HCT116 (cell line): ENCODE measurements around the gene RPL41.

ENCODE experiments used
- CEBPB ChIP-seq: IDR thresholded peaks from 2 replicates; pipeline ENCODE4 v1.6.1; 2012; ENCODE audit warnings: low read depth
- EZH2 ChIP-seq: fragments of 200-600 bp; sonication (generic); IDR thresholded peaks from 2 replicates; pipeline ENCODE4 v1.6.1; 2017; ENCODE audit warnings: antibody characterized with exemption, mixed run types
- FOSL1 ChIP-seq: IDR thresholded peaks from 2 replicates; pipeline ENCODE4 v1.6.1; 2012; ENCODE audit warnings: low read depth
- POLR2A ChIP-seq: IDR thresholded peaks from 2 replicates; pipeline ENCODE4 v1.7.0; 2011; ENCODE audit warnings: borderline replicate concordance; ENCODE audit not compliant: insufficient read depth, insufficient read length; ENCODE audit errors: extremely low read depth
- POLR2AphosphoS5 ChIP-seq: IDR thresholded peaks from 2 replicates; pipeline ENCODE4 v1.6.1; 2011; ENCODE audit warnings: mild to moderate bottlenecking, low read depth, low read length, moderate library complexity
- RAD21 ChIP-seq: IDR thresholded peaks from 2 replicates; pipeline ENCODE4 v1.6.1; 2012; ENCODE audit warnings: low read depth, mild to moderate bottlenecking
- SRF ChIP-seq: IDR thresholded peaks from 2 replicates; pipeline ENCODE4 v1.6.1; 2012; ENCODE audit warnings: low read depth
- TCF7L2 ChIP-seq: IDR thresholded peaks from 2 replicates; pipeline ENCODE4 v1.7.0; 2011; ENCODE audit warnings: borderline replicate concordance, inconsistent platforms; ENCODE audit not compliant: insufficient read depth, insufficient read length; ENCODE audit errors: extremely low read depth
- YY1 ChIP-seq: IDR thresholded peaks from 2 replicates; pipeline ENCODE4 v1.6.1; 2011; ENCODE audit warnings: low read length, low read depth, moderate library complexity, mild to moderate bottlenecking; ENCODE audit not compliant: insufficient replicate concordance; ENCODE audit errors: extremely low read depth
- TF ChIP-seq, protein P1 (sequence below): IDR thresholded peaks from 2 replicates; pipeline ENCODE4 v1.6.1; 2011; ENCODE audit warnings: mild to moderate bottlenecking, low read length, moderate library complexity; ENCODE audit not compliant: insufficient replicate concordance; ENCODE audit errors: extremely low read depth
- TF ChIP-seq, protein P2 (sequence below), 3 experiments: fragments of 200-600 bp in 1 of 3; sonication (generic) in 1 of 3; IDR thresholded peaks in 2 of 3; conservative IDR thresholded peaks in 1 of 3; 2 replicates each; pipeline ENCODE4 v1.5.1; 2012 to 2017; ENCODE audit warnings: low read depth in 2 of 3, low read length in 2 of 3, antibody characterized with exemption in 1 of 3, borderline replicate concordance in 1 of 3, control low read depth in 1 of 3, mild to moderate bottlenecking in 1 of 3, mixed read lengths in 1 of 3, mixed run types in 1 of 3, moderate library complexity in 1 of 3; ENCODE audit not compliant: insufficient read depth in 1 of 3
- TF ChIP-seq, protein P3 (sequence below): IDR thresholded peaks from 2 replicates; pipeline ENCODE4 v1.6.1; 2012; ENCODE audit warnings: low read depth
- TF ChIP-seq, protein P4 (sequence below): IDR thresholded peaks from 2 replicates; pipeline ENCODE4 v1.6.1; 2012
- TF ChIP-seq, protein P5 (sequence below): IDR thresholded peaks from 2 replicates; pipeline ENCODE4 v1.6.1; 2012

DNA sequence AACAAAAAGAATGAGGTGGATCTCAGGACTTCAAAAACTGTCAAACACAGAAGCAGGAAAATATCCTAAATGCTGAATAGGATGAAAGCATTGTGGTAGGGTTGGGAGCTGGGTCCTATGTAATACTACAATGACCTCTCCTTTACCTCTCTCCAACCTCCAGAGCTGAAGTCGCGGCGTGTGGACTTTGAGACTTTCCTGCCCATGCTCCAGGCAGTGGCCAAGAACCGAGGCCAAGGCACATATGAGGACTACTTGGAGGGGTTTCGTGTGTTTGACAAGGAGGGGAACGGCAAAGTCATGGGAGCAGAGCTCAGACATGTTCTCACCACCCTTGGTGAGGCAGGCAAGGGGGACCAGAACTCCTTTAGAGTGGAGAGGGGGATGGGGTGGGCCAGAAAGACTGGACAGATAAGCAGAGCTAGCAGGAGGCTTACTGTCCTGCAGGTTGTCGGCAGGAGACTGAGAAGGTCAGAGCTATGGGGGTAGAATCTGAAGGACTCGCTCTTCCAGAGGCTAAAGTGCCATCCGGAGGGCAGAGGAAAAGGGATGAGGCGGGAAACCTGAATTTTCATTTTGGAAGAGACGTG is 38.9 kb downstream of the RPL41 start:
- TF ChIP-seq, protein P1, sequence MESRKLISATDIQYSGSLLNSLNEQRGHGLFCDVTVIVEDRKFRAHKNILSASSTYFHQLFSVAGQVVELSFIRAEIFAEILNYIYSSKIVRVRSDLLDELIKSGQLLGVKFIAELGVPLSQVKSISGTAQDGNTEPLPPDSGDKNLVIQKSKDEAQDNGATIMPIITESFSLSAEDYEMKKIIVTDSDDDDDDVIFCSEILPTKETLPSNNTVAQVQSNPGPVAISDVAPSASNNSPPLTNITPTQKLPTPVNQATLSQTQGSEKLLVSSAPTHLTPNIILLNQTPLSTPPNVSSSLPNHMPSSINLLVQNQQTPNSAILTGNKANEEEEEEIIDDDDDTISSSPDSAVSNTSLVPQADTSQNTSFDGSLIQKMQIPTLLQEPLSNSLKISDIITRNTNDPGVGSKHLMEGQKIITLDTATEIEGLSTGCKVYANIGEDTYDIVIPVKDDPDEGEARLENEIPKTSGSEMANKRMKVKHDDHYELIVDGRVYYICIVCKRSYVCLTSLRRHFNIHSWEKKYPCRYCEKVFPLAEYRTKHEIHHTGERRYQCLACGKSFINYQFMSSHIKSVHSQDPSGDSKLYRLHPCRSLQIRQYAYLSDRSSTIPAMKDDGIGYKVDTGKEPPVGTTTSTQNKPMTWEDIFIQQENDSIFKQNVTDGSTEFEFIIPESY: no peak
- TF ChIP-seq, protein P2, sequence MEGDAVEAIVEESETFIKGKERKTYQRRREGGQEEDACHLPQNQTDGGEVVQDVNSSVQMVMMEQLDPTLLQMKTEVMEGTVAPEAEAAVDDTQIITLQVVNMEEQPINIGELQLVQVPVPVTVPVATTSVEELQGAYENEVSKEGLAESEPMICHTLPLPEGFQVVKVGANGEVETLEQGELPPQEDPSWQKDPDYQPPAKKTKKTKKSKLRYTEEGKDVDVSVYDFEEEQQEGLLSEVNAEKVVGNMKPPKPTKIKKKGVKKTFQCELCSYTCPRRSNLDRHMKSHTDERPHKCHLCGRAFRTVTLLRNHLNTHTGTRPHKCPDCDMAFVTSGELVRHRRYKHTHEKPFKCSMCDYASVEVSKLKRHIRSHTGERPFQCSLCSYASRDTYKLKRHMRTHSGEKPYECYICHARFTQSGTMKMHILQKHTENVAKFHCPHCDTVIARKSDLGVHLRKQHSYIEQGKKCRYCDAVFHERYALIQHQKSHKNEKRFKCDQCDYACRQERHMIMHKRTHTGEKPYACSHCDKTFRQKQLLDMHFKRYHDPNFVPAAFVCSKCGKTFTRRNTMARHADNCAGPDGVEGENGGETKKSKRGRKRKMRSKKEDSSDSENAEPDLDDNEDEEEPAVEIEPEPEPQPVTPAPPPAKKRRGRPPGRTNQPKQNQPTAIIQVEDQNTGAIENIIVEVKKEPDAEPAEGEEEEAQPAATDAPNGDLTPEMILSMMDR (IDR thresholded peaks at IDR 0.05 in 2 of 3, conservative IDR thresholded peaks at IDR 0.05 in 1 of 3; ENCODE audit: borderline replicate concordance in 1 of 3, insufficient read depth in 1 of 3, low read depth in 2 of 3, low read length in 2 of 3): no peak
- TF ChIP-seq RAD21 (no peak), FOSL1 (no peak), TCF7L2 (no peak), YY1 (no peak), POLR2AphosphoS5 (no peak), POLR2A (no peak), EZH2 (no peak), CEBPB (no peak), SRF (no peak)
- TF ChIP-seq, protein P3, sequence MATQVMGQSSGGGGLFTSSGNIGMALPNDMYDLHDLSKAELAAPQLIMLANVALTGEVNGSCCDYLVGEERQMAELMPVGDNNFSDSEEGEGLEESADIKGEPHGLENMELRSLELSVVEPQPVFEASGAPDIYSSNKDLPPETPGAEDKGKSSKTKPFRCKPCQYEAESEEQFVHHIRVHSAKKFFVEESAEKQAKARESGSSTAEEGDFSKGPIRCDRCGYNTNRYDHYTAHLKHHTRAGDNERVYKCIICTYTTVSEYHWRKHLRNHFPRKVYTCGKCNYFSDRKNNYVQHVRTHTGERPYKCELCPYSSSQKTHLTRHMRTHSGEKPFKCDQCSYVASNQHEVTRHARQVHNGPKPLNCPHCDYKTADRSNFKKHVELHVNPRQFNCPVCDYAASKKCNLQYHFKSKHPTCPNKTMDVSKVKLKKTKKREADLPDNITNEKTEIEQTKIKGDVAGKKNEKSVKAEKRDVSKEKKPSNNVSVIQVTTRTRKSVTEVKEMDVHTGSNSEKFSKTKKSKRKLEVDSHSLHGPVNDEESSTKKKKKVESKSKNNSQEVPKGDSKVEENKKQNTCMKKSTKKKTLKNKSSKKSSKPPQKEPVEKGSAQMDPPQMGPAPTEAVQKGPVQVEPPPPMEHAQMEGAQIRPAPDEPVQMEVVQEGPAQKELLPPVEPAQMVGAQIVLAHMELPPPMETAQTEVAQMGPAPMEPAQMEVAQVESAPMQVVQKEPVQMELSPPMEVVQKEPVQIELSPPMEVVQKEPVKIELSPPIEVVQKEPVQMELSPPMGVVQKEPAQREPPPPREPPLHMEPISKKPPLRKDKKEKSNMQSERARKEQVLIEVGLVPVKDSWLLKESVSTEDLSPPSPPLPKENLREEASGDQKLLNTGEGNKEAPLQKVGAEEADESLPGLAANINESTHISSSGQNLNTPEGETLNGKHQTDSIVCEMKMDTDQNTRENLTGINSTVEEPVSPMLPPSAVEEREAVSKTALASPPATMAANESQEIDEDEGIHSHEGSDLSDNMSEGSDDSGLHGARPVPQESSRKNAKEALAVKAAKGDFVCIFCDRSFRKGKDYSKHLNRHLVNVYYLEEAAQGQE: no peak
- TF ChIP-seq, protein P4, sequence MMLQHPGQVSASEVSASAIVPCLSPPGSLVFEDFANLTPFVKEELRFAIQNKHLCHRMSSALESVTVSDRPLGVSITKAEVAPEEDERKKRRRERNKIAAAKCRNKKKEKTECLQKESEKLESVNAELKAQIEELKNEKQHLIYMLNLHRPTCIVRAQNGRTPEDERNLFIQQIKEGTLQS: no peak
- TF ChIP-seq, protein P5, sequence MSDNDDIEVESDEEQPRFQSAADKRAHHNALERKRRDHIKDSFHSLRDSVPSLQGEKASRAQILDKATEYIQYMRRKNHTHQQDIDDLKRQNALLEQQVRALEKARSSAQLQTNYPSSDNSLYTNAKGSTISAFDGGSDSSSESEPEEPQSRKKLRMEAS: no peak
